ENCODE data around the gene PCDHGB1. TPM values are rescaled to one million over a fixed set of nuclear protein-coding genes. Genes with fewer than 3 reads are reported as not detected.
"Not testable (repeated sequence)": the region's sequence is repeated elsewhere in the genome, so short reads cannot be mapped to it uniquely, and the experiment has no call there.

PCDHGB1 gene
- total RNA-seq, 4 donors from 2014 or later: 0.20 to 1.1 (median 0.74) TPM

- Histone ChIP-seq H3K4me3 (peak within 1 kb of the TSS; percentile 9 to 41 (median 12)), H3K9me3 (peaks cover 0 to 5% (median 5%) of the 10 kb centered on the region in 3 donors), H3K36me3 (no peaks in the 10 kb centered on the region), H3K4me1 (peaks cover 0 to 6% of the 10 kb centered on the region in 2 donors), H3K27ac (no peak within 1 kb of the TSS), H3K27me3 (peaks cover 0 to 21% (median 2%) of the 10 kb centered on the region in 3 donors)
- no peak for DNase-seq
- intact Hi-C loops (cut with DNase I; ENCODE audit: low total_unique reads) (no loop called here), in situ Hi-C loops (cut with MboI; ENCODE audit: low sequenced_read_pairs in 4 of 4) (no loop called here)
- TF ChIP-seq CTCF (IDR thresholded peaks at IDR 0.05 in 4 of 5, conservative IDR thresholded peaks at IDR 0.05 in 1 of 5) (peak in 3 of 5 experiments; percentile 18 to 48 (median 20)), POLR2A (IDR thresholded peaks at IDR 0.05) (no peak)
- peak in 1 of 2 donors; percentile 37 for ATAC-seq
These were observed 42.7 kb downstream of the PCDHGB1 start, which contains the start of gene PCDHGA8 for GRCh38 chr5:141392429-141393198. PCDHGA8 (plus strand) TSS chr5:141392633; CDS start chr5:141392814, 181 bp downstream.

GRCh38 chr5:141393267-141393666 lies 43.4 kb downstream of the PCDHGB1 start:
- TF ChIP-seq CTCF (IDR thresholded peaks at IDR 0.05 in 4 of 5, conservative IDR thresholded peaks at IDR 0.05 in 1 of 5) (no peak), POLR2A (IDR thresholded peaks at IDR 0.05) (no peak)
- in situ Hi-C loops (cut with MboI; ENCODE audit: low sequenced_read_pairs in 4 of 4) (no loop called here), intact Hi-C loops (cut with DNase I; ENCODE audit: low total_unique reads) (no loop called here)
- ATAC-seq: no peak
- no peak for DNase-seq
- H3K9me3 ChIP-seq: peaks cover 0 to 5% (median 5%) of the 10 kb centered on the region in 3 donors
- H3K36me3 ChIP-seq: no peaks in the 10 kb centered on the region
- H3K27me3 ChIP-seq: peaks cover 0 to 21% (median 2%) of the 10 kb centered on the region in 3 donors
- peaks cover 0 to 6% of the 10 kb centered on the region in 2 donors for H3K4me1 ChIP-seq
- peak overlapping the region in 1 of 4 donors; percentile 41 for H3K4me3 ChIP-seq
- no peak overlapping the region for H3K27ac ChIP-seq

- Histone ChIP-seq H3K4me1 (peaks cover 6 to 16% of the 10 kb centered on the region in 2 donors), H3K27me3 (peaks cover 0 to 21% (median 0%) of the 10 kb centered on the region in 3 donors)
- H3K27ac ChIP-seq; ATAC-seq; H3K4me3 ChIP-seq; in situ Hi-C loops (cut with MboI; ENCODE audit: low sequenced_read_pairs in 4 of 4); intact Hi-C loops (cut with DNase I; ENCODE audit: low total_unique reads); H3K9me3 ChIP-seq; DNase-seq; H3K36me3 ChIP-seq: not testable (repeated sequence)
These were observed 44.7 kb downstream of the PCDHGB1 start for GRCh38 chr5:141394401-141395187.

- H3K36me3 ChIP-seq; intact Hi-C loops (cut with DNase I; ENCODE audit: low total_unique reads); in situ Hi-C loops (cut with MboI; ENCODE audit: low sequenced_read_pairs in 4 of 4); H3K9me3 ChIP-seq: not testable (repeated sequence)
- peak; percentile 82 to 86 for ATAC-seq
- peak within 1 kb of the TSS; percentile 59 to 71 (median 67) for H3K27ac ChIP-seq
- H3K27me3 ChIP-seq: peaks cover 0 to 11% (median 4%) of the 10 kb centered on the region in 3 donors
- H3K4me3 ChIP-seq: peak within 1 kb of the TSS; percentile 50 to 58 (median 52)
- DNase-seq: peak in 1 of 2 donors; percentile 41
- peaks cover 9 to 13% of the 10 kb centered on the region in 2 donors for H3K4me1 ChIP-seq
- peak; percentile 60 to 81 (median 66) for TF ChIP-seq CTCF (IDR thresholded peaks at IDR 0.05 in 4 of 5, conservative IDR thresholded peaks at IDR 0.05 in 1 of 5)
- TF ChIP-seq POLR2A (IDR thresholded peaks at IDR 0.05): peak in 1 of 2 donors; percentile 39
These were observed 48.1 kb downstream of the PCDHGB1 start, which contains the start of gene PCDHGB5 for GRCh38 chr5:141397756-141398551. PCDHGB5 (plus strand) TSS chr5:141397947; CDS start chr5:141398128, 181 bp downstream.

Measured in gastrocnemius medialis (tissue), 4 donors.